Measurements from ENCODE around the gene ZNF609. TPM values are rescaled to one million over a fixed set of nuclear protein-coding genes. Genes with fewer than 3 reads are reported as not detected.

The ZNF609 gene
- polyA plus RNA-seq, 1 donor (not counting 4 experiments of a cell fraction or from before 2014, with no cell fraction given): 16.9 TPM

GRCh38 chr15:64429448-64429847, 30.9 kb upstream of the ZNF609 start:
- no peaks in the 10 kb centered on the region for H4K20me1 ChIP-seq (ENCODE audit: control insufficient read depth, extremely low read depth, insufficient read depth, low read length)
- H3K9me3 ChIP-seq (ENCODE audit: control insufficient read depth, low read depth, low read length): no peaks in the 10 kb centered on the region
- peak overlapping the region; percentile 40 for H3K4me2 ChIP-seq (ENCODE audit: control insufficient read depth, extremely low read depth, insufficient read depth, low read depth, low read length)
- H2AFZ ChIP-seq (ENCODE audit: control insufficient read depth, low read length): no peak overlapping the region
- no peaks in the 10 kb centered on the region for H3K79me2 ChIP-seq (ENCODE audit: control insufficient read depth, insufficient read depth, low read length)
- H3K36me3 ChIP-seq (ENCODE audit: control insufficient read depth in 2 of 2, extremely low read depth in 1 of 2, insufficient read depth in 2 of 2, low read length in 2 of 2): peaks cover 0 to 11% of the 10 kb centered on the region in 2 experiments
- peaks cover 10% of the 10 kb centered on the region for H3K4me1 ChIP-seq (ENCODE audit: control insufficient read depth, extremely low read depth, insufficient read depth, low read length)
- TF ChIP-seq EZH2 (IDR thresholded peaks at IDR 0.05; ENCODE audit: low read length) (no peak), CTCF (optimal IDR thresholded peaks at IDR 0.05 in 1 of 3, IDR thresholded peaks at IDR 0.05 in 1 of 3, conservative IDR thresholded peaks at IDR 0.05 in 1 of 3; ENCODE audit: extremely low read depth in 1 of 3, insufficient read depth in 2 of 3, low read length in 3 of 3) (no peak)
- dilution Hi-C loops (cut with MboI; ENCODE audit: extremely low pct_ligation_motif_present, low sequenced_read_pairs): no loop called here
- H3K27ac ChIP-seq (ENCODE audit: control insufficient read depth, insufficient read depth, low read length): no peak overlapping the region
- H3K27me3 ChIP-seq (ENCODE audit: control insufficient read depth, extremely low read depth, insufficient read depth, low read length): no peaks in the 10 kb centered on the region
- no peak overlapping the region for H3K4me3 ChIP-seq (ENCODE audit: control insufficient read depth in 2 of 3, extremely low read depth in 1 of 3, insufficient read depth in 2 of 3, low read depth in 1 of 3, low read length in 3 of 3)
- no peak for FAIRE-seq
- no peaks in the 10 kb centered on the region for H3K9me1 ChIP-seq (ENCODE audit: control insufficient read depth, extremely low read depth, insufficient read depth, low read length)
- no peak overlapping the region for H3K9ac ChIP-seq (ENCODE audit: control insufficient read depth, extremely low read depth, insufficient read depth, low read length)
- no peak for DNase-seq (ENCODE audit: low read depth, low spot score)

- Histone ChIP-seq H3K4me1 (ENCODE audit: control insufficient read depth, extremely low read depth, insufficient read depth, low read length) (peaks cover 10% of the 10 kb centered on the region), H3K9ac (ENCODE audit: control insufficient read depth, extremely low read depth, insufficient read depth, low read length) (no peak overlapping the region), H4K20me1 (ENCODE audit: control insufficient read depth, extremely low read depth, insufficient read depth, low read length) (no peaks in the 10 kb centered on the region), H3K79me2 (ENCODE audit: control insufficient read depth, insufficient read depth, low read length) (no peaks in the 10 kb centered on the region), H3K9me1 (ENCODE audit: control insufficient read depth, extremely low read depth, insufficient read depth, low read length) (no peaks in the 10 kb centered on the region), H3K27ac (ENCODE audit: control insufficient read depth, insufficient read depth, low read length) (no peak overlapping the region), H3K4me3 (ENCODE audit: control insufficient read depth in 2 of 3, extremely low read depth in 1 of 3, insufficient read depth in 2 of 3, low read depth in 1 of 3, low read length in 3 of 3) (no peak overlapping the region), H3K27me3 (ENCODE audit: control insufficient read depth, extremely low read depth, insufficient read depth, low read length) (no peaks in the 10 kb centered on the region), H2AFZ (ENCODE audit: control insufficient read depth, low read length) (no peak overlapping the region), H3K9me3 (ENCODE audit: control insufficient read depth, low read depth, low read length) (no peaks in the 10 kb centered on the region), H3K4me2 (ENCODE audit: control insufficient read depth, extremely low read depth, insufficient read depth, low read depth, low read length) (peak overlapping the region; percentile 40), H3K36me3 (ENCODE audit: control insufficient read depth in 2 of 2, extremely low read depth in 1 of 2, insufficient read depth in 2 of 2, low read length in 2 of 2) (peaks cover 0 to 10% of the 10 kb centered on the region in 2 experiments)
- FAIRE-seq (peak; percentile 41), DNase-seq (ENCODE audit: low read depth, low spot score) (no peak)
- dilution Hi-C loops (cut with MboI; ENCODE audit: extremely low pct_ligation_motif_present, low sequenced_read_pairs): no loop called here
- TF ChIP-seq EZH2 (IDR thresholded peaks at IDR 0.05; ENCODE audit: low read length) (no peak), CTCF (optimal IDR thresholded peaks at IDR 0.05 in 1 of 3, IDR thresholded peaks at IDR 0.05 in 1 of 3, conservative IDR thresholded peaks at IDR 0.05 in 1 of 3; ENCODE audit: extremely low read depth in 1 of 3, insufficient read depth in 2 of 3, low read length in 3 of 3) (no peak)
Observed at GRCh38 chr15:64430000-64430735, 30.2 kb upstream of the ZNF609 start.
